ENCODE measurements around the gene SPATA31C2. TPM values are rescaled to one million over a fixed set of nuclear protein-coding genes. Genes with fewer than 3 reads are reported as not detected.
"Not testable (repeated sequence)": the region's sequence is repeated elsewhere in the genome, so short reads cannot be mapped to it uniquely, and the experiment has no call there.

SPATA31C2 gene
- total and polyA plus RNA-seq, 2 donors (not counting 3 experiments of a cell fraction or from before 2014, with no cell fraction given): not detected

DNA sequence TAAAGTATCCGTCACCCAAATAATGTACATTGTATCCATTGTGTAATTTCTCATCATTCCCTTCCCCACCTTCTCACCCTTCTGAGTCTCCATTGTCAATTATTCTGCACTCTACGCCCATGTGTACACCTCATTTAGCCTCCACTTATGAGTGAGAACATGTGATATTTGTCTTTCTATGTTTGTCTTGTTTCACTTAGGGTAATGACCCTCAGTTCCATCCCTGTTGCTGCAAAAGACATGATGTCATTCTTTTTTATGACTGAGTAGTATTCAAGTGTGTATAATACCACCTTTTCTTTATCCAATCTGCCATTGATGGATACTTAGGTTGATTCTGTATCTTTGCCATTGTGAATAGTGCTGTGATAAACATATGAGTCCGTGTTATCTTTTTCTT is 4.9 kb upstream of the SPATA31C2 start:
- H3K4me1 ChIP-seq (ENCODE audit: control insufficient read depth, extremely low read depth, insufficient read depth, low read length): no peaks in the 10 kb centered on the region
- H3K9me3 ChIP-seq (replicated peaks; ENCODE audit: control insufficient read depth, insufficient read depth, low read length): no peaks in the 10 kb centered on the region
- dilution Hi-C loops (cut with MboI; ENCODE audit: extremely low pct_ligation_motif_present, low sequenced_read_pairs): no loop called here
- POLR2A ChIA-PET: no interaction called here
- no peaks in the 10 kb centered on the region for H3K79me2 ChIP-seq (ENCODE audit: control insufficient read depth, insufficient read depth, low read length)
- intact Hi-C loops (cut with micrococcal nuclease): no loop called here
- H3K4me2 ChIP-seq (ENCODE audit: insufficient read depth, low read length): no peak overlapping the region
- H3K4me3 ChIP-seq (replicated peaks in 1 of 3; ENCODE audit: insufficient read depth in 1 of 3, low read depth in 1 of 3, low read length in 3 of 3): no peak overlapping the region
- DNase-seq (ENCODE audit: low read depth, low spot score) (no peak), FAIRE-seq (no peak)
- H4K20me1 ChIP-seq (replicated peaks; ENCODE audit: control insufficient read depth, extremely low read depth, insufficient read depth, low read length): no peaks in the 10 kb centered on the region
- no TSS peak for BruUV-seq (replicated peaks)
- no peak for TF ChIP-seq GATA2 (IDR thresholded peaks at IDR 0.05; ENCODE audit: insufficient read depth, insufficient read length, low read depth, low read length)
- TF ChIP-seq POLR2A (IDR thresholded peaks at IDR 0.05; ENCODE audit: low read depth, low read length): no peak
- no peak for TF ChIP-seq EZH2 (IDR thresholded peaks at IDR 0.05; ENCODE audit: borderline replicate concordance, low read depth, low read length, severe bottlenecking)
- no peak for TF ChIP-seq JUN (IDR thresholded peaks at IDR 0.05; ENCODE audit: borderline replicate concordance, insufficient read depth, insufficient read length, low read depth)
- TF ChIP-seq MAX (IDR thresholded peaks at IDR 0.05; ENCODE audit: insufficient read depth, insufficient read length): no peak
- no peak for TF ChIP-seq MYC (IDR thresholded peaks at IDR 0.05; ENCODE audit: low read depth, low read length)
- no peak for TF ChIP-seq FOS (IDR thresholded peaks at IDR 0.05; ENCODE audit: borderline replicate concordance, insufficient read depth, low read length)
- TF ChIP-seq, protein P1, sequence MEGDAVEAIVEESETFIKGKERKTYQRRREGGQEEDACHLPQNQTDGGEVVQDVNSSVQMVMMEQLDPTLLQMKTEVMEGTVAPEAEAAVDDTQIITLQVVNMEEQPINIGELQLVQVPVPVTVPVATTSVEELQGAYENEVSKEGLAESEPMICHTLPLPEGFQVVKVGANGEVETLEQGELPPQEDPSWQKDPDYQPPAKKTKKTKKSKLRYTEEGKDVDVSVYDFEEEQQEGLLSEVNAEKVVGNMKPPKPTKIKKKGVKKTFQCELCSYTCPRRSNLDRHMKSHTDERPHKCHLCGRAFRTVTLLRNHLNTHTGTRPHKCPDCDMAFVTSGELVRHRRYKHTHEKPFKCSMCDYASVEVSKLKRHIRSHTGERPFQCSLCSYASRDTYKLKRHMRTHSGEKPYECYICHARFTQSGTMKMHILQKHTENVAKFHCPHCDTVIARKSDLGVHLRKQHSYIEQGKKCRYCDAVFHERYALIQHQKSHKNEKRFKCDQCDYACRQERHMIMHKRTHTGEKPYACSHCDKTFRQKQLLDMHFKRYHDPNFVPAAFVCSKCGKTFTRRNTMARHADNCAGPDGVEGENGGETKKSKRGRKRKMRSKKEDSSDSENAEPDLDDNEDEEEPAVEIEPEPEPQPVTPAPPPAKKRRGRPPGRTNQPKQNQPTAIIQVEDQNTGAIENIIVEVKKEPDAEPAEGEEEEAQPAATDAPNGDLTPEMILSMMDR (IDR thresholded peaks at IDR 0.05; ENCODE audit: extremely low read depth in 1 of 2, insufficient read depth in 1 of 2, low read depth in 1 of 2, low read length in 2 of 2): no peak
- TF ChIP-seq POLR2AphosphoS5 (IDR thresholded peaks at IDR 0.05; ENCODE audit: insufficient read depth, low read depth, low read length): no peak
- H3K9ac ChIP-seq (replicated peaks; ENCODE audit: extremely low read depth, insufficient read depth, low read length): no peak overlapping the region
- no peak overlapping the region for H3K27ac ChIP-seq (ENCODE audit: insufficient read depth, low read depth, low read length)
- no peak overlapping the region for H2AFZ ChIP-seq (ENCODE audit: low read depth, low read length)
- CTCF ChIA-PET: no interaction called here
- H3K27me3 ChIP-seq (ENCODE audit: control insufficient read depth in 2 of 2, insufficient read depth in 2 of 2, low read length in 2 of 2): no peaks in the 10 kb centered on the region
- H3K36me3 ChIP-seq (ENCODE audit: control insufficient read depth in 2 of 2, extremely low read depth in 1 of 2, insufficient read depth in 2 of 2, low read length in 2 of 2): no peaks in the 10 kb centered on the region
- H3K9me1 ChIP-seq (replicated peaks; ENCODE audit: control insufficient read depth, extremely low read depth, insufficient read depth, low read length): no peaks in the 10 kb centered on the region

GRCh38 chr9:88133552-88133951 is 4.7 kb downstream of the SPATA31C2 start:
- FAIRE-seq, POLR2A ChIA-PET, CTCF ChIA-PET: not testable (repeated sequence)

DNA sequence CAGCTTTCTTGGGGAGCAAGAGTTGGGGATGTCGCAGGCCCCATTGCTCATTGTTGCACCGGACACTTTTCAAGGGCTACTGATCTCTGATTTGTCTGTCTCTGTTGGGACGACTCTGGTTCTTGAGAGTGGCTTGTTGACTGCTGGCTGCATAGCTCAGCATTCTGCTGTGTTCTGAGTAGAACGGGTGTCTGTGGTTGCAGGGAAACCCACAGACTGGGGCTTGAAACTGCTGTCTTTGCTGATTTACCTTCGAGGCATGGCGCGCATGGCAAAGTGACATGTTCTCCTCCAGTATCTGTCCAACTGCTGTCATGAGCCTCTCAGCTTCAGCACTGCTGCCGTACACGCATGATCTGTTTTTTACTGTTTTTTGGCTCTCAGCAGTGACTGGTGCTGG is 8.7 kb downstream of the SPATA31C2 start:
- intact Hi-C loops (cut with micrococcal nuclease); H4K20me1 ChIP-seq (replicated peaks; ENCODE audit: control insufficient read depth, extremely low read depth, insufficient read depth, low read length); H3K79me2 ChIP-seq (ENCODE audit: control insufficient read depth, insufficient read depth, low read length); dilution Hi-C loops (cut with MboI; ENCODE audit: extremely low pct_ligation_motif_present, low sequenced_read_pairs); FAIRE-seq; DNase-seq (ENCODE audit: low read depth, low spot score); H3K27me3 ChIP-seq (ENCODE audit: control insufficient read depth in 2 of 2, insufficient read depth in 2 of 2, low read length in 2 of 2); H3K9ac ChIP-seq (replicated peaks; ENCODE audit: extremely low read depth, insufficient read depth, low read length); POLR2A ChIA-PET; H2AFZ ChIP-seq (ENCODE audit: low read depth, low read length); H3K4me3 ChIP-seq (replicated peaks in 1 of 3; ENCODE audit: insufficient read depth in 1 of 3, low read depth in 1 of 3, low read length in 3 of 3); H3K4me1 ChIP-seq (ENCODE audit: control insufficient read depth, extremely low read depth, insufficient read depth, low read length); H3K9me3 ChIP-seq (replicated peaks; ENCODE audit: control insufficient read depth, insufficient read depth, low read length); H3K36me3 ChIP-seq (ENCODE audit: control insufficient read depth in 2 of 2, extremely low read depth in 1 of 2, insufficient read depth in 2 of 2, low read length in 2 of 2); H3K9me1 ChIP-seq (replicated peaks; ENCODE audit: control insufficient read depth, extremely low read depth, insufficient read depth, low read length); H3K4me2 ChIP-seq (ENCODE audit: insufficient read depth, low read length); BruUV-seq (replicated peaks); H3K27ac ChIP-seq (ENCODE audit: insufficient read depth, low read depth, low read length); CTCF ChIA-PET: not testable (repeated sequence)

More at GRCh38 chr9:88133552-88133951, 4.7 kb downstream of the SPATA31C2 start:
- H3K27me3 ChIP-seq (ENCODE audit: control insufficient read depth in 2 of 2, insufficient read depth in 2 of 2, low read length in 2 of 2); H3K9me3 ChIP-seq (replicated peaks; ENCODE audit: control insufficient read depth, insufficient read depth, low read length); H3K4me1 ChIP-seq (ENCODE audit: control insufficient read depth, extremely low read depth, insufficient read depth, low read length); BruUV-seq (replicated peaks); H2AFZ ChIP-seq (ENCODE audit: low read depth, low read length); H3K4me2 ChIP-seq (ENCODE audit: insufficient read depth, low read length); H3K4me3 ChIP-seq (replicated peaks in 1 of 3; ENCODE audit: insufficient read depth in 1 of 3, low read depth in 1 of 3, low read length in 3 of 3); DNase-seq (ENCODE audit: low read depth, low spot score); H3K36me3 ChIP-seq (ENCODE audit: control insufficient read depth in 2 of 2, extremely low read depth in 1 of 2, insufficient read depth in 2 of 2, low read length in 2 of 2); H3K79me2 ChIP-seq (ENCODE audit: control insufficient read depth, insufficient read depth, low read length); H3K27ac ChIP-seq (ENCODE audit: insufficient read depth, low read depth, low read length); intact Hi-C loops (cut with micrococcal nuclease); dilution Hi-C loops (cut with MboI; ENCODE audit: extremely low pct_ligation_motif_present, low sequenced_read_pairs); H4K20me1 ChIP-seq (replicated peaks; ENCODE audit: control insufficient read depth, extremely low read depth, insufficient read depth, low read length); H3K9me1 ChIP-seq (replicated peaks; ENCODE audit: control insufficient read depth, extremely low read depth, insufficient read depth, low read length); H3K9ac ChIP-seq (replicated peaks; ENCODE audit: extremely low read depth, insufficient read depth, low read length): not testable (repeated sequence)

Data from endothelial cell of umbilical vein (primary cell).